Heart left ventricle (tissue), 16 donors: ENCODE results near the gene IL25. TPM values are rescaled to one million over a fixed set of nuclear protein-coding genes. Genes with fewer than 3 reads are reported as not detected.

Source experiments
- ATAC-seq, 4 donors: fragments of 200-7000 bp; cut with Tn5 transposase; one replicate each; pipeline ENCODE4 v1.9.1; 2020 to 2022; ENCODE audit warnings: moderate library complexity in 4 of 4, mild to moderate bottlenecking in 3 of 4, moderate number of reproducible peaks in 1 of 4
- DNase-seq, 5 donors: peaks; one replicate each; pipeline ENCODE4 v3.0.0-alpha.2; 2020
- H3K27ac ChIP-seq, 12 donors: fragments of 200-600 bp; sonication (generic) in 4 of 12; one replicate each; pipeline versions ENCODE4 v1.5.0 to v1.8.0; 2016 to 2022; ENCODE audit warnings: mild to moderate bottlenecking in 2 of 12
- H3K27me3 ChIP-seq, 9 donors: fragments of 200-600 bp; sonication (generic) in 2 of 9; one replicate each; pipeline versions ENCODE4 v1.5.1 to v1.8.0; 2016 to 2022; ENCODE audit warnings: mild to moderate bottlenecking in 3 of 9
- H3K36me3 ChIP-seq, 9 donors: fragments of 200-600 bp; sonication (generic) in 2 of 9; one replicate each; pipeline versions ENCODE4 v1.5.0 to v1.8.0; 2018 to 2022; ENCODE audit warnings: mild to moderate bottlenecking in 2 of 9
- H3K4me1 ChIP-seq, 12 donors: fragments of 200-600 bp; sonication (generic) in 4 of 12; one replicate each; pipeline versions ENCODE4 v1.5.0 to v1.8.0; 2016 to 2022; ENCODE audit warnings: mild to moderate bottlenecking in 3 of 12
- H3K4me3 ChIP-seq, 12 donors: fragments of 200-600 bp; sonication (generic) in 4 of 12; one replicate each; pipeline versions ENCODE4 v1.5.0 to v1.8.0; 2017 to 2022; ENCODE audit warnings: mild to moderate bottlenecking in 9 of 12, moderate library complexity in 4 of 12
- H3K9me3 ChIP-seq, 12 donors: fragments of 200-600 bp; sonication (generic) in 4 of 12; one replicate each; pipeline versions ENCODE4 v1.5.0 to v1.8.0; 2016 to 2022; ENCODE audit warnings: mild to moderate bottlenecking in 1 of 12
- CTCF ChIP-seq, 12 donors: fragments of 200-600 bp; sonication (generic) in 4 of 12; IDR thresholded peaks; one replicate each; pipeline versions ENCODE4 v1.5.0 to v1.8.0; 2018 to 2022; ENCODE audit warnings: antibody characterized with exemption in 12 of 12, mild to moderate bottlenecking in 5 of 12
- POLR2A ChIP-seq, 2 donors: fragments of 450-650 bp; IDR thresholded peaks; one replicate each; pipeline ENCODE4 v1.6.1; 2017; ENCODE audit warnings: antibody characterized with exemption in 2 of 2, mild to moderate bottlenecking in 2 of 2, moderate library complexity in 2 of 2
- WGBS, 4 donors: extraction: QIAGEN DNeasy Blood & Tissue Kit in 2 of 4; methylation state at CpG; one replicate each; pipeline versions ENCODE4 v1.1.5 to v1.1.7; 2013 to 2018; 5-methylcytosine and 5-hydroxymethylcytosine counted together
- intact Hi-C, 10 donors: fragments of 100-400 bp; cut with DNase I; formaldehyde crosslinking; loops; one replicate each; pipeline versions ENCODE4 v1.11.1 to v1.14.2; 2022
- polyA plus RNA-seq, 2 donors: library from polyadenylated mRNA; stranded (reverse); fragments of 200-250 nt; gene quantifications; one replicate each; pipeline ENCODE4 v1.2.3, GENCODE V29; 2013
- total RNA-seq, 9 donors: library from RNA; depleted of rRNA in 2 of 9; stranded (reverse); fragments of >200 nt in 2 of 9; fragmentation: NEBNext Ultra II Directional in 3 of 9; extraction: Animal tissue kit (Norgen Biotek cat#: 25700) in 3 of 9; gene quantifications; one replicate each; pipeline versions ENCODE4 v1.1.0 to v1.2.4, GENCODE V29; 2016 to 2023
- donor health status: ischemic (EF 13 %, LVEDD 7.1; RV severe dilation, severe dysfunction).
- donor health status: healthy with polysubstance abuse.
- donor health status: DM: no; HTN: yes; CAD: no.
- donor health status: DM: no; HTN: no; CAD: no.
- donor health status: ischemic (EF 25% LVEDD 6.9; RV normal size, moderate dysfunction).
- donor health status: ischemic (EF 25% LVEDD 5.7; RV mildly dilated, moderate dysfunction).
- donor health status: healthy.
- donor health status: DM: yes; HTN: yes; CAD: no.
- donor health status: ischemic (EF 35%, LVEDD 5.7; RV mildly dilated, moderate dysfunction).
- donor health status: nonischemic (EF 11% LVEDD 7.7; RV severe dilation, severe dysfunction).
- donor health status: DM: yes; HTN: yes; CAD: no.
- donor health status: PGD.
- donor health status: ischemic (EF 29% LVEDD 5.4; RV normal size, mild dysfunction).
- donor health status: nonischemic (EF 23%, LVEDD 6.1; RV moderate dilation, normal function).

IL25 gene
- total and polyA plus RNA-seq, 11 donors: 0.29 TPM; not detected in 10

DNA sequence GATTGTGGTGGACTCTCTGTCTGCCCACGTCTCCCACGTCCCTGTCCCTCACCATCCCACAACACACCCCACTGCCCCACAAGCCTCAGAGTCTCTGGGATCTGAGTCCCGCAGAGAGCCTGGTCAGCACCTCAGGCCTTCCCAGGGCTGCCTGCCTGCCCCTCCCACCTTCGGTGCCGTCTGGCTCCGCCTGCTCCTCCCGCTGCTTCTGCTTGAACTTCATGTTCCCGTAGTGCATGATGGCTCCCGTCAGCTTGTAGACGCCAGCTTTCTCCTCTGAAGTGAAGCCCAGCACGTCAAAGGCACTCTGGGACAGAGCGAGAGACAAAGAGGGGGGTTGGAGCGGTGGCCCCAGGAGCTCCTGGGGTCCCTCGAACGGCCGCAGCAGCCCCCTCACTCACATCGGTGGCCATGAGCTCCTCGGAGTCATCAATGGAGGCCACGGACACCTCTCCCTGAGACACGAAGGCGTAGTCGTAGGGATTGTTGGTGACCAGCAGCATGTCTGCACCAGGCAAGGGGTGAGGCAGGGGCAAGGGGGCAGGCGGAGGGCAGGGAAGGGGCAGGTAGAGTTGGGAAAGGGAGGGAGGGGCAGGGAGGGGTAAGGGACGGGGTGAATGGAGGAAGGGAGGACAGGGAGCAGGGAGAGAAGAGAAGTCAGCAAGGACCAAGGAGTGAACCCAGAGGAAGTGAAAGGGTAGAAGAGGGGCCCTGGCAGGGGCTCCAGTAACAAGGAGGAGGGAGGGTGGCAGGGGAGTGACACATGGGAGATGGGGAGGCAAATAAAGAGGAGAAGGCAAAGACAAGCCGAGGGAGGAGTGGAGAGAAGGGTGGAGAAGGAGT, 29.9 kb downstream of the IL25 start:
- whole genome bisulfite sequencing, 4 donors: 45 to 50% (median 46%) methylated on average over 21 to 25 of the region's 25 CpGs
- no peaks in the 10 kb centered on the region for H3K9me3 ChIP-seq
- DNase-seq (peak in 2 of 5 donors; percentile 32 to 51), ATAC-seq (peak in 2 of 4 donors; percentile 0 to 1)
- H3K27ac ChIP-seq: peak overlapping the region in 4 of 12 donors; percentile 10 to 91 (median 62)
- peak overlapping the region in 1 of 12 donors; percentile 41 for H3K4me3 ChIP-seq
- TF ChIP-seq CTCF (IDR thresholded peaks at IDR 0.05): no peak
- no peak for TF ChIP-seq POLR2A (IDR thresholded peaks at IDR 0.05)
- H3K36me3 ChIP-seq: peaks cover 0 to 87% (median 16%) of the 10 kb centered on the region in 9 donors
- H3K27me3 ChIP-seq: peaks cover 0 to 6% (median 0%) of the 10 kb centered on the region in 9 donors
- peaks cover 0 to 29% (median 0%) of the 10 kb centered on the region in 12 donors for H3K4me1 ChIP-seq
- intact Hi-C loops: no loop called here

GRCh38 chr14:23403139-23403438, 30.5 kb downstream of the IL25 start:
- TF ChIP-seq CTCF (IDR thresholded peaks at IDR 0.05) (no peak), POLR2A (IDR thresholded peaks at IDR 0.05) (no peak)
- intact Hi-C loops: no loop called here
- no peaks in the 10 kb centered on the region for H3K9me3 ChIP-seq
- H3K27me3 ChIP-seq: peaks cover 0 to 9% (median 0%) of the 10 kb centered on the region in 9 donors
- ATAC-seq: no peak
- peaks cover 0 to 83% (median 13%) of the 10 kb centered on the region in 9 donors for H3K36me3 ChIP-seq
- peak overlapping the region in 4 of 12 donors; percentile 5 to 91 (median 48) for H3K27ac ChIP-seq
- peak overlapping the region in 1 of 12 donors; percentile 41 for H3K4me3 ChIP-seq
- 53 to 60% (median 55%) methylated on average over 7 of the region's 7 CpGs for WGBS, 4 donors
- H3K4me1 ChIP-seq: peaks cover 0 to 32% (median 0%) of the 10 kb centered on the region in 12 donors
- DNase-seq: peak in 2 of 5 donors; percentile 11 to 41

- H3K9me3 ChIP-seq: no peaks in the 10 kb centered on the region
- H3K36me3 ChIP-seq: peaks cover 0 to 75% (median 8%) of the 10 kb centered on the region in 9 donors
- H3K27me3 ChIP-seq: peaks cover 0 to 10% (median 0%) of the 10 kb centered on the region in 9 donors
- intact Hi-C loops: no loop called here
- H3K27ac ChIP-seq: peak overlapping the region in 5 of 12 donors; percentile 49 to 91 (median 87)
- ATAC-seq: no peak
- H3K4me1 ChIP-seq: peaks cover 0 to 39% (median 0%) of the 10 kb centered on the region in 12 donors
- DNase-seq: peak in 1 of 5 donors; percentile 9
- peak overlapping the region in 3 of 12 donors; percentile 38 to 45 (median 41) for H3K4me3 ChIP-seq
- WGBS, 4 donors: 39 to 65% (median 47%) methylated on average over 3 to 4 of the region's 4 CpGs
- TF ChIP-seq POLR2A (IDR thresholded peaks at IDR 0.05): no peak
- no peak for TF ChIP-seq CTCF (IDR thresholded peaks at IDR 0.05)
These were observed 31.3 kb downstream of the IL25 start for GRCh38 chr14:23403908-23404307.

DNA sequence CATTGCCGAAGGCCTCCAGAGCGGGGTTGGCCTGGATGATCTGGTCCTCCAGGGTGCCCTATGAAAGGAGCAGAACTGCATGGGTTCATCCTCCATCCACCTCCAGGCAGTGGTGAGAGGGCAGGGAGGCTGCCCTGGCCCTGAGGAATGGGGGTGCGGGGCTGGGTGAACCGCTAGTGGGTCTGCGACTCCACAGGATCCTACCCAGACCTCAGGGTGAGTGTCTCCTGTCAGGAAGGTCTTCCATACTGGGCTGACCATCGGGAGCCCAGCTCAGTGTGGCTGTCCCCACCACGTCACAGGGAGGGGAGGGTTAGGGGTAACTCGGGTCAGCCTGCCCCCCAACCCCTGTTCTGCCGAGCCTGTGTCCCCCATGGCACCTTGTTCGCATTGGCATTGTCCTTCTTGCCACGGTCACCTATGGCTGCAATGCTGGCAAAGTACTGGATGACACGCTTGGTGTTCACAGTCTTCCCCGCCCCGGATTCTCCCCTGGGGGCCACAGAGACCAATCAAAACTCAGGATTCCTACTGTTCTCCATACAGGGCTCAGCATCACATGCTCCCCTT, 31.8 kb downstream of the IL25 start:
- intact Hi-C loops: no loop called here
- Histone ChIP-seq H3K27me3 (peaks cover 0 to 10% (median 0%) of the 10 kb centered on the region in 9 donors), H3K4me1 (peaks cover 0 to 44% (median 3%) of the 10 kb centered on the region in 12 donors), H3K9me3 (no peaks in the 10 kb centered on the region), H3K36me3 (peaks cover 0 to 70% (median 3%) of the 10 kb centered on the region in 9 donors), H3K4me3 (peak overlapping the region in 3 of 12 donors; percentile 38 to 45 (median 41)), H3K27ac (peak overlapping the region in 7 of 12 donors; percentile 4 to 91 (median 82))
- ATAC-seq (peak in 1 of 4 donors; percentile 0), DNase-seq (peak in 2 of 5 donors; percentile 31 to 59)
- TF ChIP-seq POLR2A (IDR thresholded peaks at IDR 0.05): no peak
- no peak for TF ChIP-seq CTCF (IDR thresholded peaks at IDR 0.05)
- WGBS, 4 donors: 50 to 62% (median 54%) methylated on average over 9 to 14 of the region's 14 CpGs
